ENCODE measurements around the gene KIAA0825. TPM values are rescaled to one million over a fixed set of nuclear protein-coding genes. Genes with fewer than 3 reads are reported as not detected.

Gene KIAA0825
- polyA plus RNA-seq, 1 of the 3 experiments (the other 2 are of a cell fraction), result 0.61 TPM

DNA sequence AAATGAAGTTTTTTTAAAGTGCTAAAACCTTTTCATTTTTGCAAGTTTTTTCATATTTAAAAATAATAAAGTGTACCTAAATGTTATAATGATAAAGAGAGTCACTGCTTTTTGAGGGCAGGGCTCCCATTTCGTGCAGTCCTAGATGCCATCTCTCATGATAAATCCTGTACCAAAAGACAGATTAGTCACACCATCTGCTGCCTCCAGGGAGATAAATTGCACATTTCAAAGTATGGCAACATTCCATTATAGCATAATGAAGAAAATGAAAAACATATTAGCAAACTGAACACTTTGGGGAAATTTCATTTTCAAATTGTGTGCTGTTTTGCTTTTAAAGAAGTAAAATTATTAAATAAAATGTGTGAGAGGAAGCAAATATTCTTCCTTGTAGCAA, 257.2 kb downstream of the KIAA0825 start:
- no peak overlapping the region for H3K27ac ChIP-seq (ENCODE audit: low read depth in 2 of 2, low read length in 1 of 2)
- H3K9ac ChIP-seq, result no peak overlapping the region
- H3K4me3 ChIP-seq (ENCODE audit: low read depth in 2 of 2, low read length in 1 of 2), result no peak overlapping the region
- no peaks in the 10 kb centered on the region for H3K27me3 ChIP-seq (ENCODE audit: insufficient read depth)
- 0 out of 2 replicates have a peak, but pooled peaks cover 3% of the 10 kb centered on the region for H3K9me2 ChIP-seq
- H3K9me3 ChIP-seq, result no peaks in the 10 kb centered on the region
- CTCF ChIA-PET, result no interaction called here
- H4K20me1 ChIP-seq (ENCODE audit: insufficient read depth), result no peaks in the 10 kb centered on the region
- POLR2A ChIA-PET, result no interaction called here
- TF ChIP-seq EP300 (IDR thresholded peaks at IDR 0.05; ENCODE audit: borderline replicate concordance in 1 of 2, low read depth in 1 of 2, low read length in 1 of 2) (0 out of 4 replicates have a peak, but pooled peaks of 1 of the 2 experiments have one; percentile 15), JUND (IDR thresholded peaks at IDR 0.05) (no peak), PBX3 (IDR thresholded peaks at IDR 0.05) (0 out of 2 replicates have a peak, but pooled peaks have one; percentile 9), RCOR1 (IDR thresholded peaks at IDR 0.05; ENCODE audit: low read length) (peak; percentile 77; the same call in 1 of the 2 replicates)
- TF ChIP-seq, protein P1, sequence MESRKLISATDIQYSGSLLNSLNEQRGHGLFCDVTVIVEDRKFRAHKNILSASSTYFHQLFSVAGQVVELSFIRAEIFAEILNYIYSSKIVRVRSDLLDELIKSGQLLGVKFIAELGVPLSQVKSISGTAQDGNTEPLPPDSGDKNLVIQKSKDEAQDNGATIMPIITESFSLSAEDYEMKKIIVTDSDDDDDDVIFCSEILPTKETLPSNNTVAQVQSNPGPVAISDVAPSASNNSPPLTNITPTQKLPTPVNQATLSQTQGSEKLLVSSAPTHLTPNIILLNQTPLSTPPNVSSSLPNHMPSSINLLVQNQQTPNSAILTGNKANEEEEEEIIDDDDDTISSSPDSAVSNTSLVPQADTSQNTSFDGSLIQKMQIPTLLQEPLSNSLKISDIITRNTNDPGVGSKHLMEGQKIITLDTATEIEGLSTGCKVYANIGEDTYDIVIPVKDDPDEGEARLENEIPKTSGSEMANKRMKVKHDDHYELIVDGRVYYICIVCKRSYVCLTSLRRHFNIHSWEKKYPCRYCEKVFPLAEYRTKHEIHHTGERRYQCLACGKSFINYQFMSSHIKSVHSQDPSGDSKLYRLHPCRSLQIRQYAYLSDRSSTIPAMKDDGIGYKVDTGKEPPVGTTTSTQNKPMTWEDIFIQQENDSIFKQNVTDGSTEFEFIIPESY (IDR thresholded peaks at IDR 0.05; ENCODE audit: borderline replicate concordance, low read depth), result no peak
- no peaks in the 10 kb centered on the region for H3F3A ChIP-seq (replicated peaks; ENCODE audit: insufficient read depth)
- peaks cover 0 to 2% of the 10 kb centered on the region in 2 experiments; a peak in 2 of 4 replicates for H3K4me1 ChIP-seq (ENCODE audit: control insufficient read depth in 1 of 2, insufficient read depth in 2 of 2, low read depth in 1 of 2, low read length in 1 of 2)
- WGBS (ENCODE audit: low lambda C conversion rate), result 52% methylated on average over 1 of the region's 1 CpG
- no peaks in the 10 kb centered on the region for H3K79me2 ChIP-seq (ENCODE audit: insufficient read depth)
- H3K36me3 ChIP-seq (replicated peaks in 1 of 2; ENCODE audit: control insufficient read depth in 1 of 2, insufficient read depth in 2 of 2, low read length in 1 of 2), result no peaks in the 10 kb centered on the region
- no peak overlapping the region for H3K4me2 ChIP-seq
- H2AFZ ChIP-seq (ENCODE audit: low read depth), result no peak overlapping the region
- DNase-seq, result peak; percentile 13

DNA sequence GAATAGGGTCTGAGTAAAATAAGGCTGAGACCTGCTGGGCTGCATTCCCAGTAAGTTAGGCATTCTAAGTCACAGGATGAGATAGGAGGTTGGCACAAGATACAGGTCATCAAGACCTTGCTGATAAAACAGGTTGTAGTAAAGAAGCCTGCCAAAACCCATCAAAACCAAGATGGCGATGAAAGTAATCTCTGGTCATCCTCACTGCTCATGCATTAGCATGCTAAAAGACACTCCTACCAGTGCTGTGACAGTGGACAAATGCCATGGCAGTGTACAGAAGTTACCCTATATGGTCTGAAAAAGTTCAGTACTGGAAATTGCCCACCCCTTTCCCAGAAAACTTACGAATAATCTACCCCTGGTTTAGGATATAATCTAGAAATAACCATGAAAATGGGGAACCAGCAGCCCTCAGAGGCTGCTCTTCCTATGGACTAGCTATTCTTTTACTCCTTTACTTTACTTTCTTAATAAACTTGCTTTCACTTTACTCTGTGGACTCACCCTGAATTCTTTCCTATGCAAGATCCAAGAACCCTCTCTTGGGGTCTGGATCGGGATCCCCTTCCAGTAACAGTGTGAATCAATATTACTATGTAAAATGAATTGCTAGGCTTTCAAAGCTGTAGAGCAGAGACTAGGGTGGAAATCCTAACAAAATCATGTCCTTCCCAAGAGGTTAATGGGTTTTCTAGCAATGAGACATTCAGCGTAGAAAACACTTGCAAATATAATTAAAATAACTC, 257.8 kb downstream of the KIAA0825 start:
- Histone ChIP-seq H4K20me1 (ENCODE audit: insufficient read depth) (no peaks in the 10 kb centered on the region), H3K27me3 (ENCODE audit: insufficient read depth) (no peaks in the 10 kb centered on the region), H3K9me3 (no peaks in the 10 kb centered on the region), H3K79me2 (ENCODE audit: insufficient read depth) (no peaks in the 10 kb centered on the region), H3K27ac (ENCODE audit: low read depth in 2 of 2, low read length in 1 of 2) (no peak overlapping the region), H3K4me3 (ENCODE audit: low read depth in 2 of 2, low read length in 1 of 2) (no peak overlapping the region), H2AFZ (ENCODE audit: low read depth) (no peak overlapping the region), H3K4me2 (no peak overlapping the region), H3F3A (replicated peaks; ENCODE audit: insufficient read depth) (no peaks in the 10 kb centered on the region), H3K9me2 (0 out of 2 replicates have a peak, but pooled peaks cover 3% of the 10 kb centered on the region), H3K9ac (no peak overlapping the region), H3K4me1 (ENCODE audit: control insufficient read depth in 1 of 2, insufficient read depth in 2 of 2, low read depth in 1 of 2, low read length in 1 of 2) (peaks cover 0 to 2% of the 10 kb centered on the region in 2 experiments; a peak in 2 of 4 replicates), H3K36me3 (replicated peaks in 1 of 2; ENCODE audit: control insufficient read depth in 1 of 2, insufficient read depth in 2 of 2, low read length in 1 of 2) (no peaks in the 10 kb centered on the region)
- TF ChIP-seq FOXJ3 (CRISPR knock-in tag; IDR thresholded peaks at IDR 0.05), result no peak
- no peak for TF ChIP-seq TAF1 (IDR thresholded peaks at IDR 0.05; ENCODE audit: borderline replicate concordance, low read depth, low read length)
- TF ChIP-seq SMC3 (IDR thresholded peaks at IDR 0.05; ENCODE audit: low read depth, low read length), result no peak
- TF ChIP-seq YY1 (IDR thresholded peaks at IDR 0.05; ENCODE audit: low read depth), result no peak
- TF ChIP-seq SIN3A (IDR thresholded peaks at IDR 0.05; ENCODE audit: borderline replicate concordance, low read depth, low read length), result no peak
- TF ChIP-seq CHD2 (IDR thresholded peaks at IDR 0.05; ENCODE audit: low read length, partially characterized antibody), result no peak
- TF ChIP-seq RAD21 (IDR thresholded peaks at IDR 0.05; ENCODE audit: low read length), result no peak
- no peak for TF ChIP-seq NRF1 (IDR thresholded peaks at IDR 0.05; ENCODE audit: low read depth, low read length)
- TF ChIP-seq GABPA (IDR thresholded peaks at IDR 0.05; ENCODE audit: low read depth), result no peak
- no peak for TF ChIP-seq TEAD4 (IDR thresholded peaks at IDR 0.05; ENCODE audit: borderline replicate concordance, insufficient read depth)
- no peak for TF ChIP-seq TCF12 (IDR thresholded peaks at IDR 0.05)
- no peak for TF ChIP-seq PBX3 (IDR thresholded peaks at IDR 0.05)
- TF ChIP-seq FOXM1 (IDR thresholded peaks at IDR 0.05; ENCODE audit: low read depth), result no peak
- no peak for TF ChIP-seq RXRA (IDR thresholded peaks at IDR 0.05; ENCODE audit: borderline replicate concordance, low read depth)
- TF ChIP-seq MXI1 (IDR thresholded peaks at IDR 0.05; ENCODE audit: low read depth, low read length), result no peak
- ChIA-PET CTCF (no interaction called here), POLR2A (no interaction called here)
- no peak for DNase-seq
- WGBS (ENCODE audit: low lambda C conversion rate), result 93% methylated on average over 4 of the region's 4 CpGs
